Inferior parietal cortex (tissue), 1 donor: ENCODE results near the gene TNFAIP8L2.
"Not testable (repeated sequence)": the region's sequence is repeated elsewhere in the genome, so short reads cannot be mapped to it uniquely, and the experiment has no call there.

Experiments
- DNase-seq: peaks from one replicate; pipeline ENCODE4 v3.0.0-alpha.2; 2016; ENCODE audit errors: extremely low spot score

TNFAIP8L2 gene

GRCh38 chr1:151189637-151190445 lies 33.4 kb downstream of the TNFAIP8L2 start, which contains the start of gene VPS72:
VPS72 (minus strand) TSS chr1:151190197; CDS start chr1:151190121, 76 bp downstream.
- DNase-seq, result peak; percentile 89

- DNase-seq, result no peak
Measured at GRCh38 chr1:151192047-151192446, 35.6 kb downstream of the TNFAIP8L2 start.

- DNase-seq, result no peak
Measured at GRCh38 chr1:151193304-151193703, 36.9 kb downstream of the TNFAIP8L2 start.

- no peak for DNase-seq
Measured at GRCh38 chr1:151193856-151194255, 37.4 kb downstream of the TNFAIP8L2 start.

- not testable (repeated sequence) for DNase-seq
Measured at GRCh38 chr1:151194894-151195594, 38.6 kb downstream of the TNFAIP8L2 start.

- peak; percentile 91 for DNase-seq
Measured at GRCh38 chr1:151196292-151196800, 39.9 kb downstream of the TNFAIP8L2 start.

- no peak for DNase-seq
Measured at GRCh38 chr1:151197863-151198253, 41.4 kb downstream of the TNFAIP8L2 start.

GRCh38 chr1:151198254-151199127 lies 42.0 kb downstream of the TNFAIP8L2 start, which contains the start of gene PIP5K1A:
PIP5K1A (plus strand) TSS chr1:151198552; CDS start chr1:151198997, 445 bp downstream.
- DNase-seq, result peak; percentile 100

- DNase-seq, result no peak
Measured at GRCh38 chr1:151199873-151200581, 43.6 kb downstream of the TNFAIP8L2 start.

- DNase-seq, result not testable (repeated sequence)
Measured at GRCh38 chr1:151205381-151205965, 49.0 kb downstream of the TNFAIP8L2 start.
